ENCODE results near the gene SH3GLB2.

SH3GLB2 gene

GRCh38 chr9:129001504-129002325 lies 26.4 kb downstream of the SH3GLB2 start:
- no peaks in the 10 kb centered on the region for H4K20me1 ChIP-seq (ENCODE audit: insufficient read depth, low read length)
- no peaks in the 10 kb centered on the region for H3K4me1 ChIP-seq (ENCODE audit: insufficient read depth, low read length, severe bottlenecking)
- no peak overlapping the region for H3K4me3 ChIP-seq (ENCODE audit: low read depth, low read length, poor library complexity, severe bottlenecking)
- no peaks in the 10 kb centered on the region for H3K9me3 ChIP-seq (ENCODE audit: low read length)
- no peak overlapping the region for H3K9ac ChIP-seq (ENCODE audit: low read length)
- no peaks in the 10 kb centered on the region for H3K79me2 ChIP-seq (ENCODE audit: insufficient read depth, low read length)
- no peak overlapping the region for H3K4me2 ChIP-seq (ENCODE audit: low read length)
- peaks cover 94% of the 10 kb centered on the region for H3K36me3 ChIP-seq (ENCODE audit: insufficient read depth, low read length)
- H3K27me3 ChIP-seq (ENCODE audit: insufficient read depth, low read length), result no peaks in the 10 kb centered on the region
- no peaks in the 10 kb centered on the region for H3K9me2 ChIP-seq (ENCODE audit: low read depth, low read length)
- no peak overlapping the region for H3K27ac ChIP-seq (ENCODE audit: low read depth, low read length, poor library complexity, severe bottlenecking)
- TF ChIP-seq EZH2 (IDR thresholded peaks at IDR 0.05; ENCODE audit: borderline replicate concordance, low read length) (no peak), CTCF (IDR thresholded peaks at IDR 0.05; ENCODE audit: low read length) (no peak)
- no peak overlapping the region for H2AFZ ChIP-seq (ENCODE audit: low read length)
- H3F3A ChIP-seq (ENCODE audit: insufficient read depth, low read length), result no peaks in the 10 kb centered on the region

GRCh38 chr9:128999581-129000206 lies 28.4 kb downstream of the SH3GLB2 start:
- H3K9me3 ChIP-seq (ENCODE audit: low read length), result no peaks in the 10 kb centered on the region
- no peak overlapping the region for H3K27ac ChIP-seq (ENCODE audit: low read depth, low read length, poor library complexity, severe bottlenecking)
- H2AFZ ChIP-seq (ENCODE audit: low read length), result no peak overlapping the region
- no peaks in the 10 kb centered on the region for H3K79me2 ChIP-seq (ENCODE audit: insufficient read depth, low read length)
- peaks cover 94% of the 10 kb centered on the region for H3K36me3 ChIP-seq (ENCODE audit: insufficient read depth, low read length)
- H4K20me1 ChIP-seq (ENCODE audit: insufficient read depth, low read length), result no peaks in the 10 kb centered on the region
- no peak overlapping the region for H3K9ac ChIP-seq (ENCODE audit: low read length)
- H3K4me1 ChIP-seq (ENCODE audit: insufficient read depth, low read length, severe bottlenecking), result no peaks in the 10 kb centered on the region
- H3F3A ChIP-seq (ENCODE audit: insufficient read depth, low read length), result no peaks in the 10 kb centered on the region
- H3K9me2 ChIP-seq (ENCODE audit: low read depth, low read length), result no peaks in the 10 kb centered on the region
- H3K27me3 ChIP-seq (ENCODE audit: insufficient read depth, low read length), result no peaks in the 10 kb centered on the region
- no peak overlapping the region for H3K4me3 ChIP-seq (ENCODE audit: low read depth, low read length, poor library complexity, severe bottlenecking)
- no peak for TF ChIP-seq CTCF (IDR thresholded peaks at IDR 0.05; ENCODE audit: low read length)
- no peak for TF ChIP-seq EZH2 (IDR thresholded peaks at IDR 0.05; ENCODE audit: borderline replicate concordance, low read length)
- H3K4me2 ChIP-seq (ENCODE audit: low read length), result no peak overlapping the region

DNA sequence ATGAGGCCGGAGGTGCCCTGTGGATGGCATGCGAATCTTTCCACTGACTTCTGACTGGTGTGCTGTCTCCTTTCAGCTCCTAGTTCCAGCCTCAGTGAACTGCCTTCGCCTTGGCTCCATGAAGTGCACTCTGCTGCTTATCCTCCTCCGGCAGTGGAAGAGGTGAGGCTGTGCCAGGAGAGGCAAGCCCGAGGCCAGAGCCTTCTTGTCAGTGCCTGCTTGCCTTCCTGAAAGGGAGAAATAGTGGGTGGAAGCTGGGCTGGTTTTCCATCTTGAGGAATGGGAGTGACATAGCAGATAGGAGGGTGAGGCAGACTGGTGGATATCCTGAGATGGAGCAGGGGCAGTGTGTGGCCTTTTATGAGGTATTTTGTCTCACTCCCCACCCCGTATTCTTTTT lies 29.7 kb downstream of the SH3GLB2 start:
- Histone ChIP-seq H3K9me2 (ENCODE audit: low read depth, low read length) (no peaks in the 10 kb centered on the region), H3F3A (ENCODE audit: insufficient read depth, low read length) (no peaks in the 10 kb centered on the region), H3K27me3 (ENCODE audit: insufficient read depth, low read length) (no peaks in the 10 kb centered on the region), H3K4me1 (ENCODE audit: insufficient read depth, low read length, severe bottlenecking) (no peaks in the 10 kb centered on the region), H4K20me1 (ENCODE audit: insufficient read depth, low read length) (no peaks in the 10 kb centered on the region), H3K4me2 (ENCODE audit: low read length) (no peak overlapping the region), H3K9ac (ENCODE audit: low read length) (no peak overlapping the region), H3K4me3 (ENCODE audit: low read depth, low read length, poor library complexity, severe bottlenecking) (no peak overlapping the region), H3K36me3 (ENCODE audit: insufficient read depth, low read length) (peaks cover 97% of the 10 kb centered on the region), H3K27ac (ENCODE audit: low read depth, low read length, poor library complexity, severe bottlenecking) (no peak overlapping the region), H3K79me2 (ENCODE audit: insufficient read depth, low read length) (no peaks in the 10 kb centered on the region), H3K9me3 (ENCODE audit: low read length) (no peaks in the 10 kb centered on the region), H2AFZ (ENCODE audit: low read length) (no peak overlapping the region)
- TF ChIP-seq EZH2 (IDR thresholded peaks at IDR 0.05; ENCODE audit: borderline replicate concordance, low read length) (no peak), CTCF (IDR thresholded peaks at IDR 0.05; ENCODE audit: low read length) (no peak)

Measured in OCI-LY1 (cell line).